Endothelial cell of umbilical vein (primary cell): Measurements from ENCODE around the gene LMO4. TPM values are rescaled to one million over a fixed set of nuclear protein-coding genes. Genes with fewer than 3 reads are reported as not detected.

Experiments
- BruUV-seq: library from RNA; stranded (reverse); fragments of 400-500 nt; replicated peaks from 2 replicates; lab custom pipeline; 2021; lab: Mats Ljungman, UMichigan
- CTCF ChIA-PET: fragments of 300-600, 350-600 bp; sonication (Branson Sonifier 250); formaldehyde crosslinking; loops from one replicate; lab custom pipeline; 2021; ENCODE audit warnings: antibody characterized with exemption, inconsistent platforms; lab: Charles Lee
- POLR2A ChIA-PET: fragments of 300-600, 350-600 bp; sonication (Branson Sonifier 250); formaldehyde crosslinking; loops from one replicate; lab custom pipeline; 2021; ENCODE audit warnings: antibody characterized with exemption, inconsistent platforms; lab: Charles Lee
- DNase-seq: peaks from one replicate; pipeline ENCODE4 v3.0.0-alpha.2; 2011; ENCODE audit warnings: low read depth, low spot score
- FAIRE-seq: peaks from 2 replicates; lab custom pipeline; 2011; peaks lifted over from hg19 to GRCh38; lab: Jason Lieb, UNC
- H2AFZ ChIP-seq: 2 replicates; pipeline ENCODE4 v1.6.0; 2012; ENCODE audit warnings: low read depth, low read length, control low read depth, inconsistent platforms
- H3K27ac ChIP-seq: 2 replicates; pipeline ENCODE4 v1.5.1; 2011; ENCODE audit warnings: low read depth, mild to moderate bottlenecking, control low read depth, low read length, moderate library complexity; ENCODE audit not compliant: insufficient read depth
- H3K27me3 ChIP-seq, 2 experiments: 2 replicates each; pipeline versions ENCODE4 v1.6.0 to v1.6.1; 2011; ENCODE audit warnings: low read length in 2 of 2, mixed read lengths in 1 of 2; ENCODE audit not compliant: control insufficient read depth in 2 of 2, insufficient read depth in 2 of 2
- H3K36me3 ChIP-seq, 2 experiments: 2 replicates in 1 of 2; 3 replicates in 1 of 2; pipeline ENCODE4 v1.5.1; 2011; ENCODE audit warnings: low read length in 2 of 2, mild to moderate bottlenecking in 1 of 2, moderate library complexity in 1 of 2; ENCODE audit not compliant: control insufficient read depth in 2 of 2, insufficient read depth in 2 of 2; ENCODE audit errors: extremely low read depth in 1 of 2
- H3K4me1 ChIP-seq: 3 replicates; pipeline ENCODE4 v1.5.1; 2011; ENCODE audit warnings: mild to moderate bottlenecking, low read length; ENCODE audit not compliant: control insufficient read depth, insufficient read depth; ENCODE audit errors: extremely low read depth
- H3K4me2 ChIP-seq: 2 replicates; pipeline ENCODE4 v1.6.1; 2011; ENCODE audit warnings: low read length, control low read depth, mixed read lengths; ENCODE audit not compliant: insufficient read depth
- H3K4me3 ChIP-seq, 3 experiments: fragments of 200-600 bp in 1 of 3; sonication (generic), shearing (Covaris generic) in 1 of 3; replicated peaks in 1 of 3; 2 replicates each; pipeline ENCODE4 v1.5.1; 2011 to 2016; ENCODE audit warnings: control low read depth in 3 of 3, low read length in 3 of 3, mild to moderate bottlenecking in 2 of 3, inconsistent platforms in 1 of 3, low read depth in 1 of 3, moderate library complexity in 1 of 3; ENCODE audit not compliant: insufficient read depth in 1 of 3
- H3K79me2 ChIP-seq: 2 replicates; pipeline ENCODE4 v1.6.0; 2012; ENCODE audit warnings: low read length, inconsistent platforms; ENCODE audit not compliant: control insufficient read depth, insufficient read depth
- H3K9ac ChIP-seq: replicated peaks from 2 replicates; pipeline ENCODE3; 2011; ENCODE audit warnings: low read length, control low read depth; ENCODE audit not compliant: insufficient read depth; ENCODE audit errors: extremely low read depth
- H3K9me1 ChIP-seq: replicated peaks from 3 replicates; pipeline ENCODE4 v1.6.0; 2011; ENCODE audit warnings: mild to moderate bottlenecking, low read length; ENCODE audit not compliant: control insufficient read depth, insufficient read depth; ENCODE audit errors: extremely low read depth
- H3K9me3 ChIP-seq: replicated peaks from 2 replicates; pipeline ENCODE4 v1.5.1; 2012; ENCODE audit warnings: low read length, inconsistent platforms; ENCODE audit not compliant: control insufficient read depth, insufficient read depth
- H4K20me1 ChIP-seq: replicated peaks from 2 replicates; pipeline ENCODE3; 2011; ENCODE audit warnings: mild to moderate bottlenecking, low read length; ENCODE audit not compliant: control insufficient read depth, insufficient read depth; ENCODE audit errors: extremely low read depth
- CTCF ChIP-seq, 2 donors: IDR thresholded peaks; 1 replicate in 1 of 2; 2 replicates in 1 of 2; pipeline ENCODE4 v1.5.1; 2011; ENCODE audit warnings: low read length in 2 of 2, mild to moderate bottlenecking in 2 of 2, moderate library complexity in 2 of 2, control low read depth in 1 of 2, inconsistent platforms in 1 of 2, low read depth in 1 of 2; ENCODE audit not compliant: insufficient read depth in 1 of 2; ENCODE audit errors: extremely low read depth in 1 of 2
- EZH2 ChIP-seq: IDR thresholded peaks from 2 replicates; pipeline ENCODE4 v1.6.1; 2012; ENCODE audit warnings: borderline replicate concordance, low read depth, mild to moderate bottlenecking, moderate library complexity, low read length, inconsistent platforms; ENCODE audit not compliant: severe bottlenecking
- FOS ChIP-seq: IDR thresholded peaks from 2 replicates; pipeline ENCODE4 v1.6.1; 2011; ENCODE audit warnings: mild to moderate bottlenecking, low read length, moderate library complexity, borderline replicate concordance; ENCODE audit not compliant: insufficient read depth
- GATA2 ChIP-seq: IDR thresholded peaks from 2 replicates; pipeline ENCODE4 v1.7.0; 2011; ENCODE audit warnings: low read depth, mild to moderate bottlenecking, moderate library complexity, mixed read lengths, low read length; ENCODE audit not compliant: insufficient read length, insufficient read depth
- JUN ChIP-seq: IDR thresholded peaks from 2 replicates; pipeline ENCODE4 v1.6.1; 2011; ENCODE audit warnings: borderline replicate concordance, low read depth; ENCODE audit not compliant: insufficient read length, insufficient read depth
- MAX ChIP-seq: IDR thresholded peaks from 2 replicates; pipeline ENCODE4 v1.6.1; 2011; ENCODE audit not compliant: insufficient read depth, insufficient read length
- MYC ChIP-seq: IDR thresholded peaks from one replicate; pipeline ENCODE4 v1.6.1; 2011; ENCODE audit warnings: mild to moderate bottlenecking, low read depth, low read length
- POLR2A ChIP-seq: IDR thresholded peaks from 2 replicates; pipeline ENCODE4 v1.6.1; 2012; ENCODE audit warnings: low read depth, mild to moderate bottlenecking, control low read depth, low read length
- POLR2AphosphoS5 ChIP-seq: IDR thresholded peaks from 2 replicates; pipeline ENCODE4 v1.6.1; 2012; ENCODE audit warnings: low read depth, mild to moderate bottlenecking, control low read depth, low read length, moderate library complexity; ENCODE audit not compliant: insufficient read depth
- dilution Hi-C: fragments of 300-500 bp; cut with MboI; formaldehyde crosslinking; loops from one replicate; pipeline ENCODE4 v1.15.0; 2019; ENCODE audit warnings: low sequenced_read_pairs; ENCODE audit not compliant: extremely low pct_ligation_motif_present
- intact Hi-C: fragments of 100-400 bp; cut with micrococcal nuclease; formaldehyde crosslinking; loops from one replicate; pipeline ENCODE4 v1.10.0; 2022
- polyA plus RNA-seq, 4 experiments: library from polyadenylated mRNA; depleted of rRNA in 3 of 4; stranded (reverse) in 3 of 4; unstranded in 1 of 4; fragments of >200 nt; gene quantifications; 2 replicates each; pipeline versions ENCODE4 v1.2.1 to v1.2.3, GENCODE V29; 2011 to 2012; ENCODE audit warnings: missing spikeins in 1 of 4
- total RNA-seq: library from RNA; stranded (reverse); gene quantifications from 2 replicates; pipeline ENCODE4 v1.2.3, GENCODE V29; 2021

The LMO4 gene
- total and polyA plus RNA-seq, 2 donors (not counting 3 experiments of a cell fraction or from before 2014, with no cell fraction given): 24.8 to 36.6 TPM

GRCh38 chr1:87296206-87296605 is 32.5 kb upstream of the LMO4 start:
- peaks cover 0 to 3% of the 10 kb centered on the region in 2 experiments for H3K27me3 ChIP-seq
- H3K27ac ChIP-seq: no peak overlapping the region
- H3K9me3 ChIP-seq: no peaks in the 10 kb centered on the region
- no TSS peak for BruUV-seq
- H3K4me2 ChIP-seq: no peak overlapping the region
- dilution Hi-C loops: no loop called here
- no peaks in the 10 kb centered on the region for H3K79me2 ChIP-seq
- no peak overlapping the region for H3K4me3 ChIP-seq
- FAIRE-seq (no peak), DNase-seq (no peak)
- no peak overlapping the region for H2AFZ ChIP-seq
- H3K9me1 ChIP-seq: no peaks in the 10 kb centered on the region
- no peaks in the 10 kb centered on the region for H4K20me1 ChIP-seq
- no peaks in the 10 kb centered on the region for H3K4me1 ChIP-seq
- no peak overlapping the region for H3K9ac ChIP-seq
- intact Hi-C loops: loop anchor here (1.0 to 10.0 kb wide), 4 partner anchors 389 to 1299 kb away; no protein-coding TSS in a partner anchor
- ChIA-PET CTCF (interaction anchor here (1.9 kb wide), 1 partner anchor 658 kb away, joined by 4 read pairs; no protein-coding TSS in a partner anchor), POLR2A (no interaction called here)
- TF ChIP-seq GATA2 (no peak), JUN (no peak), EZH2 (no peak), FOS (no peak), MYC (no peak), POLR2AphosphoS5 (no peak), CTCF (IDR thresholded peaks at IDR 0.05; ENCODE audit: extremely low read depth in 1 of 2, insufficient read depth in 1 of 2, low read depth in 1 of 2, low read length in 2 of 2) (no peak), POLR2A (no peak), MAX (no peak)
- no peaks in the 10 kb centered on the region for H3K36me3 ChIP-seq
